Tibial nerve (tissue), 4 donors: ENCODE measurements around the gene IRS2. TPM values are rescaled to one million over a fixed set of nuclear protein-coding genes. Genes with fewer than 3 reads are reported as not detected.

ENCODE experiments used
- DNase-seq, 2 donors: peaks; one replicate each; pipeline ENCODE4 v3.0.0-alpha.2; 2019; ENCODE audit warnings: low spot score in 2 of 2
- H3K27ac ChIP-seq, 4 donors: fragments of 200-600 bp; sonication (generic) in 3 of 4; one replicate each; pipeline ENCODE4 v1.5.1; 2017 to 2019; ENCODE audit warnings: mild to moderate bottlenecking in 1 of 4
- H3K27me3 ChIP-seq, 2 donors: fragments of 200-600 bp; sonication (generic) in 1 of 2; one replicate each; pipeline versions ENCODE4 v1.5.1 to v1.6.0; 2017 to 2019
- H3K36me3 ChIP-seq, 3 donors: fragments of 200-600 bp; sonication (generic); one replicate each; pipeline ENCODE4 v1.5.1; 2018 to 2019
- H3K4me1 ChIP-seq, 4 donors: fragments of 200-600 bp; sonication (generic) in 3 of 4; one replicate each; pipeline ENCODE4 v1.5.1; 2017 to 2019
- H3K4me3 ChIP-seq, 4 donors: fragments of 200-600 bp; sonication (generic) in 3 of 4; one replicate each; pipeline ENCODE4 v1.5.1; 2017 to 2019; ENCODE audit warnings: mild to moderate bottlenecking in 1 of 4, moderate library complexity in 1 of 4
- H3K9me3 ChIP-seq, 4 donors: fragments of 200-600 bp; sonication (generic) in 3 of 4; one replicate each; pipeline ENCODE4 v1.5.1; 2017 to 2019
- CTCF ChIP-seq, 5 experiments: fragments of 200-600 bp in 3 of 5; fragments of 450-650 bp in 2 of 5; sonication (generic) in 3 of 5; IDR thresholded peaks; one replicate each; pipeline ENCODE4 v1.5.1; 2016 to 2019; ENCODE audit warnings: antibody characterized with exemption in 5 of 5, mild to moderate bottlenecking in 3 of 5, moderate library complexity in 2 of 5
- EP300 ChIP-seq, 2 donors: sonication (generic); formaldehyde crosslinking; IDR thresholded peaks; one replicate each; pipeline ENCODE4 v1.6.1; 2017; ENCODE audit warnings: antibody characterized with exemption in 2 of 2, mild to moderate bottlenecking in 1 of 2
- POLR2A ChIP-seq, 2 donors: fragments of 450-650 bp; IDR thresholded peaks; one replicate each; pipeline ENCODE4 v1.6.1; 2017; ENCODE audit warnings: antibody characterized with exemption in 2 of 2, mild to moderate bottlenecking in 2 of 2, moderate library complexity in 2 of 2
- WGBS, 2 donors: methylation state at CpG; one replicate each; pipeline ENCODE4 v1.1.5; 2018; 5-methylcytosine and 5-hydroxymethylcytosine counted together
- total RNA-seq, 4 donors: library from RNA; depleted of rRNA; stranded (reverse); fragments of >200 nt; gene quantifications; one replicate each; pipeline ENCODE4 v1.1.0, GENCODE V29; 2016

Gene IRS2
- total RNA-seq, 4 donors from 2014 or later: 38.3 to 60.9 (median 42.4) TPM

- peaks cover 0 to 14% (median 0%) of the 10 kb centered on the region in 4 donors for H3K4me1 ChIP-seq
- H3K27ac ChIP-seq: no peak overlapping the region
- WGBS, 2 donors: 61 to 70% methylated on average over 5 of the region's 5 CpGs
Observed at GRCh38 chr13:109756778-109757177, 29.6 kb downstream of the IRS2 start.

GRCh38 chr13:109755997-109756396, 30.4 kb downstream of the IRS2 start:
- peaks cover 0 to 81% (median 7%) of the 10 kb centered on the region in 3 donors for H3K36me3 ChIP-seq
- H3K27me3 ChIP-seq: no peaks in the 10 kb centered on the region
- no peak for DNase-seq
- H3K4me3 ChIP-seq: no peak overlapping the region
- H3K9me3 ChIP-seq: peaks cover 0 to 6% (median 0%) of the 10 kb centered on the region in 4 donors
- WGBS, 2 donors: 64 to 72% methylated on average over 4 of the region's 4 CpGs
- TF ChIP-seq POLR2A (IDR thresholded peaks at IDR 0.05): no peak
- no peak for TF ChIP-seq CTCF (IDR thresholded peaks at IDR 0.05)
- no peak for TF ChIP-seq EP300 (IDR thresholded peaks at IDR 0.05)
- H3K4me1 ChIP-seq: peaks cover 0 to 14% (median 0%) of the 10 kb centered on the region in 4 donors
- no peak overlapping the region for H3K27ac ChIP-seq

More at GRCh38 chr13:109756778-109757177, 29.6 kb downstream of the IRS2 start:
- peaks cover 0 to 6% (median 0%) of the 10 kb centered on the region in 4 donors for H3K9me3 ChIP-seq
- no peak overlapping the region for H3K4me3 ChIP-seq
- DNase-seq: no peak
- no peak for TF ChIP-seq CTCF (IDR thresholded peaks at IDR 0.05)
- TF ChIP-seq EP300 (IDR thresholded peaks at IDR 0.05): peak in 1 of 2 donors; percentile 34
- peaks cover 0 to 81% (median 7%) of the 10 kb centered on the region in 3 donors for H3K36me3 ChIP-seq
- H3K27me3 ChIP-seq: no peaks in the 10 kb centered on the region

- DNase-seq: no peak
- Histone ChIP-seq H3K36me3 (peaks cover 0 to 77% (median 7%) of the 10 kb centered on the region in 3 donors), H3K27ac (no peak overlapping the region)
Observed at GRCh38 chr13:109755551-109755950, 30.8 kb downstream of the IRS2 start.

GRCh38 chr13:109751477-109751876, 34.9 kb downstream of the IRS2 start:
- no peak overlapping the region for H3K27ac ChIP-seq
- TF ChIP-seq CTCF (IDR thresholded peaks at IDR 0.05): no peak
- no peaks in the 10 kb centered on the region for H3K27me3 ChIP-seq
- DNase-seq: no peak
- no peaks in the 10 kb centered on the region for H3K4me1 ChIP-seq
- 91 to 96% methylated on average over 4 of the region's 4 CpGs for WGBS, 2 donors
- H3K4me3 ChIP-seq: no peak overlapping the region
- peaks cover 0 to 50% (median 7%) of the 10 kb centered on the region in 3 donors for H3K36me3 ChIP-seq
- H3K9me3 ChIP-seq: peaks cover 0 to 10% (median 0%) of the 10 kb centered on the region in 4 donors

More at GRCh38 chr13:109755551-109755950, 30.8 kb downstream of the IRS2 start:
- Histone ChIP-seq H3K4me1 (peaks cover 0 to 9% (median 0%) of the 10 kb centered on the region in 4 donors), H3K9me3 (peaks cover 0 to 6% (median 0%) of the 10 kb centered on the region in 4 donors), H3K27me3 (no peaks in the 10 kb centered on the region), H3K4me3 (no peak overlapping the region)
- WGBS, 2 donors: 94 to 95% methylated on average over 13 of the region's 13 CpGs
- TF ChIP-seq POLR2A (IDR thresholded peaks at IDR 0.05) (no peak), EP300 (IDR thresholded peaks at IDR 0.05) (no peak), CTCF (IDR thresholded peaks at IDR 0.05) (no peak)

GRCh38 chr13:109750221-109750775, 36.1 kb downstream of the IRS2 start:
- 90 to 93% methylated on average over 4 of the region's 4 CpGs for WGBS, 2 donors
- no peaks in the 10 kb centered on the region for H3K27me3 ChIP-seq
- no peaks in the 10 kb centered on the region for H3K4me1 ChIP-seq
- no peak overlapping the region for H3K27ac ChIP-seq
- TF ChIP-seq EP300 (IDR thresholded peaks at IDR 0.05): no peak
- no peak for TF ChIP-seq CTCF (IDR thresholded peaks at IDR 0.05)
- TF ChIP-seq POLR2A (IDR thresholded peaks at IDR 0.05): no peak
- no peak overlapping the region for H3K4me3 ChIP-seq
- DNase-seq: no peak
- peaks cover 0 to 4% (median 0%) of the 10 kb centered on the region in 4 donors for H3K9me3 ChIP-seq
- H3K36me3 ChIP-seq: peaks cover 0 to 39% (median 0%) of the 10 kb centered on the region in 3 donors
